Right lobe of liver (tissue), 6 donors: ENCODE results near the gene BHLHE41. TPM values are rescaled to one million over a fixed set of nuclear protein-coding genes. Genes with fewer than 3 reads are reported as not detected.

Source experiments
- ATAC-seq, 4 donors: fragments of 200-7000 bp; cut with Tn5 transposase; one replicate each; pipeline ENCODE4 v1.9.1; 2020; ENCODE audit warnings: mild to moderate bottlenecking in 4 of 4, moderate library complexity in 4 of 4
- DNase-seq, 3 donors: peaks; one replicate each; pipeline ENCODE4 v3.0.0-alpha.2; 2020
- H3K27ac ChIP-seq, 3 donors: fragments of 200-600 bp; one replicate each; pipeline ENCODE4 v1.8.0; 2022
- H3K27me3 ChIP-seq, 2 donors: fragments of 200-600 bp; one replicate each; pipeline ENCODE4 v1.8.0; 2022
- H3K36me3 ChIP-seq, 4 donors: fragments of 200-600 bp; sonication (generic) in 1 of 4; one replicate each; pipeline versions ENCODE4 v1.5.1 to v1.8.0; 2017 to 2022; ENCODE audit warnings: control low read depth in 1 of 4
- H3K4me1 ChIP-seq, 4 donors: fragments of 200-600 bp; sonication (generic) in 1 of 4; one replicate each; pipeline versions ENCODE4 v1.5.1 to v1.8.0; 2017 to 2022; ENCODE audit warnings: control low read depth in 1 of 4
- H3K4me3 ChIP-seq, 3 donors: fragments of 200-600 bp; one replicate each; pipeline ENCODE4 v1.8.0; 2022
- H3K9me3 ChIP-seq, 4 donors: fragments of 200-600 bp; sonication (generic) in 1 of 4; one replicate each; pipeline versions ENCODE4 v1.5.1 to v1.8.0; 2017 to 2022; ENCODE audit warnings: control low read depth in 1 of 4
- POLR2A ChIP-seq: fragments of 450-650 bp; IDR thresholded peaks from one replicate; pipeline ENCODE4 v1.6.1; 2017; ENCODE audit warnings: antibody characterized with exemption, mild to moderate bottlenecking
- WGBS: methylation state at CpG from one replicate; pipeline ENCODE4 v1.1.6; 2018; ENCODE audit warnings: low coverage, low lambda C conversion rate; ENCODE audit not compliant: insufficient coverage; ENCODE audit errors: missing lambda C conversion rate; 5-methylcytosine and 5-hydroxymethylcytosine counted together
- intact Hi-C, 2 donors: fragments of 100-400 bp; cut with DNase I; formaldehyde crosslinking; loops; one replicate each; pipeline versions ENCODE4 v1.11.2 to v1.14.1; 2022
- total RNA-seq, 6 experiments: library from RNA; depleted of rRNA in 2 of 6; stranded (reverse); fragments of >200 nt in 2 of 6; fragmentation: NEBNext Ultra II Directional in 3 of 6; extraction: Animal tissue kit (Norgen Biotek cat#: 25700) in 3 of 6; gene quantifications; one replicate each; pipeline versions ENCODE4 v1.1.0 to v1.2.4, GENCODE V29; 2016 to 2023
- TF ChIP-seq, protein P1 (sequence below), 4 donors: fragments of 200-600 bp in 3 of 4; fragments of 450-650 bp in 1 of 4; IDR thresholded peaks; one replicate each; pipeline versions ENCODE4 v1.5.1 to v1.8.0; 2016 to 2022; ENCODE audit warnings: antibody characterized with exemption in 4 of 4, mild to moderate bottlenecking in 2 of 4
- donor health status: DM: no; HTN: yes; CAD: no.
- donor health status: DM: no; HTN: no; CAD: no.
- donor health status: DM: no; HTN: no; CAD: no.
- donor health status: DM: no; HTN: yes; CAD: no.
- donor health status: DM: no; HTN: yes; CAD: no.

The BHLHE41 gene
- total RNA-seq, 6 experiments from 2014 or later = 0.43 to 1.3 (median 0.84) TPM

DNA sequence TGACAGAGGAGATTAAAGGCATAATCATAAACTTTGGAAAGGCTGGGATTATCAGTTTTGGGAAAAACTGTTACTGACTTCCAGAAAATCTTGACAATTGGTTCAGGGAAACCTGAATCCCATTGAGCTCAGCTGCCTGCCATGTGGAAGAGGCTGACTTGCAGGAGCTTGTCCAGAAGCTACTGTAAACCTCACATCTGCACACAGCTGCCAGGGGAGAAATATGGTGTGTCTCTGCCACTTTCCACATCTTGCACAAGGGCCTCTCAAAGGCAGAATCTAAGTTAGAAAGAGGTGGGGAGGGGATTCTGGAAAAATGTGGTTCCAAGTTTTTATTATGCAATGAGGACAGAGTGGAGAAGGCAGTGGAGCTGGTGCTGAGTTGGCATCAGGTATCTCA is 8.7 kb upstream of the BHLHE41 start:
- no peak for ATAC-seq
- no peak overlapping the region for H3K27ac ChIP-seq
- no peak for DNase-seq
- H3K4me3 ChIP-seq = no peak overlapping the region
- no peaks in the 10 kb centered on the region for H3K36me3 ChIP-seq
- no peaks in the 10 kb centered on the region for H3K9me3 ChIP-seq
- intact Hi-C loops = no loop called here
- peaks cover 0 to under 1% of the 10 kb centered on the region in 2 donors for H3K27me3 ChIP-seq
- H3K4me1 ChIP-seq = no peaks in the 10 kb centered on the region
- no peak for TF ChIP-seq POLR2A

DNA sequence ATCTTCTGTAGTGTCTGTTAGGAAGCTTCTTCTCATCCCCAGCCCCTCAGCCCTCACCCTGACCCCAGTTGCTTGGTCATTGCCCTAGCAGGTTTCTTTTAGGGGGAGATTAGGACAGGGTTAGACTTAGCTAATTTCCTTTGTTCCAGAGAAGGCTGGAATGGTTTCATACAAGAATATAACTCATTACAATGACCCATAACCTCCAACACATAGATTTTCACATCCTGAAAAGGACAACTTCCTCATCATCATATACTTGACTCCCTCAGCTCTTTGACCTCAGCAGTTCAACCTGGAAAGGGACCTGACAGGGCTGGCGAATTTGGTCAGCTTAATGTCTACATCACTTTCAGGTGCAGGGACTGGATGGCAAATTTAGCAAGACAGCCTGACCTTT is 8.0 kb upstream of the BHLHE41 start:
- H3K27ac ChIP-seq = no peak overlapping the region
- intact Hi-C loops = no loop called here
- DNase-seq (no peak), ATAC-seq (no peak)
- no peak for TF ChIP-seq POLR2A
- TF ChIP-seq, protein P1, sequence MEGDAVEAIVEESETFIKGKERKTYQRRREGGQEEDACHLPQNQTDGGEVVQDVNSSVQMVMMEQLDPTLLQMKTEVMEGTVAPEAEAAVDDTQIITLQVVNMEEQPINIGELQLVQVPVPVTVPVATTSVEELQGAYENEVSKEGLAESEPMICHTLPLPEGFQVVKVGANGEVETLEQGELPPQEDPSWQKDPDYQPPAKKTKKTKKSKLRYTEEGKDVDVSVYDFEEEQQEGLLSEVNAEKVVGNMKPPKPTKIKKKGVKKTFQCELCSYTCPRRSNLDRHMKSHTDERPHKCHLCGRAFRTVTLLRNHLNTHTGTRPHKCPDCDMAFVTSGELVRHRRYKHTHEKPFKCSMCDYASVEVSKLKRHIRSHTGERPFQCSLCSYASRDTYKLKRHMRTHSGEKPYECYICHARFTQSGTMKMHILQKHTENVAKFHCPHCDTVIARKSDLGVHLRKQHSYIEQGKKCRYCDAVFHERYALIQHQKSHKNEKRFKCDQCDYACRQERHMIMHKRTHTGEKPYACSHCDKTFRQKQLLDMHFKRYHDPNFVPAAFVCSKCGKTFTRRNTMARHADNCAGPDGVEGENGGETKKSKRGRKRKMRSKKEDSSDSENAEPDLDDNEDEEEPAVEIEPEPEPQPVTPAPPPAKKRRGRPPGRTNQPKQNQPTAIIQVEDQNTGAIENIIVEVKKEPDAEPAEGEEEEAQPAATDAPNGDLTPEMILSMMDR (IDR thresholded peaks at IDR 0.05) = no peak
- H3K4me3 ChIP-seq = no peak overlapping the region
- H3K36me3 ChIP-seq = no peaks in the 10 kb centered on the region
- 54% methylated on average over 1 of the region's 1 CpG for WGBS
- no peaks in the 10 kb centered on the region for H3K9me3 ChIP-seq
- no peaks in the 10 kb centered on the region for H3K4me1 ChIP-seq
- H3K27me3 ChIP-seq = peaks cover 2 to 7% of the 10 kb centered on the region in 2 donors

DNA sequence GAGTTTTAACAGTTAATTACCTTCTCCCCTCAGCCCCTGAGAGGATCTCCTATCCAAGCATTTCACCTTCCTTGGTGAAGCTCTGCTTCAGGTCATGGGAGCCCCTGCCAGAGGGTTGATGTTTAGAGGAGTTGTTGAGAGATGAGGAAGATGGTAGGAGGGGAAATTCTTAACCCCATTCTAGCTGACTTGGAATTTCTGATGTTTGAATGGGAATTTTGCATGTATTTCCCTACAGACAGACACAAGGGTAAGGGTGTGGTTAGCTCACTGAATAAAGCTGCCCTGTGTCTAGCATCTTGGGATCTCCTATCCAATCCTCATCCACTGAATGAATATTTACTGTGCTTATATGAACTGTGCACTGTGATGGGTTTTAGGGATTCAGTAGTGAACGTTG is 7.1 kb upstream of the BHLHE41 start:
- H3K4me1 ChIP-seq = peaks cover 0 to 1% (median 0%) of the 10 kb centered on the region in 4 donors
- DNase-seq = no peak
- WGBS = 40% methylated on average over 1 of the region's 1 CpG
- H3K36me3 ChIP-seq = no peaks in the 10 kb centered on the region
- no peak overlapping the region for H3K4me3 ChIP-seq
- intact Hi-C loops = no loop called here
- no peak for ATAC-seq
- H3K9me3 ChIP-seq = no peaks in the 10 kb centered on the region
- no peak for TF ChIP-seq POLR2A
- TF ChIP-seq, protein P1 (IDR thresholded peaks at IDR 0.05) = no peak
- no peak overlapping the region for H3K27ac ChIP-seq
- H3K27me3 ChIP-seq = peaks cover 6 to 16% of the 10 kb centered on the region in 2 donors

DNA sequence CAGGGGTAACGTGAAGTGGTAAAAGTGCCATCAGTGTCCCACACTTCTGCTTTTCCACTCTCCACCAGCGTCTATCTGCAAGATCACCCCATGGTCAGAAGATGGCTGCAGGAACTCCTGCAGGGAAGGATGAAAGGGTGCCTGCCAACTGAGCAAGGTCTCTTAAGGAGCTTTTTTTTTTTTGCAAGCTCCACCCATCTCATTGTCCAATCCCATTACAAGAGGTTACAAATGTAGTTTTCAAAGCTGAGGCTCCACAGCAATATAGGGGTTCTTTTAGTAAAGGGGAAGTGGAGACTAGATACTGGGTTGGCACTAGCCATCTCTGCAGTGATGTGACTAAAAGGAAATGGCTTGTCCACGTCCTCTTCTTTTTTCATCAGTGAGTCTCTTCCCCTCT is 5.9 kb upstream of the BHLHE41 start:
- WGBS = 16% methylated on average over 3 of the region's 3 CpGs
- ATAC-seq (no peak), DNase-seq (no peak)
- H3K27me3 ChIP-seq = peaks cover 6 to 17% of the 10 kb centered on the region in 2 donors
- no peak overlapping the region for H3K27ac ChIP-seq
- intact Hi-C loops = no loop called here
- H3K9me3 ChIP-seq = no peaks in the 10 kb centered on the region
- H3K36me3 ChIP-seq = no peaks in the 10 kb centered on the region
- peaks cover 0 to 11% (median 3%) of the 10 kb centered on the region in 4 donors for H3K4me1 ChIP-seq
- H3K4me3 ChIP-seq = no peak overlapping the region
- no peak for TF ChIP-seq POLR2A
- TF ChIP-seq, protein P1 (IDR thresholded peaks at IDR 0.05) = no peak

DNA sequence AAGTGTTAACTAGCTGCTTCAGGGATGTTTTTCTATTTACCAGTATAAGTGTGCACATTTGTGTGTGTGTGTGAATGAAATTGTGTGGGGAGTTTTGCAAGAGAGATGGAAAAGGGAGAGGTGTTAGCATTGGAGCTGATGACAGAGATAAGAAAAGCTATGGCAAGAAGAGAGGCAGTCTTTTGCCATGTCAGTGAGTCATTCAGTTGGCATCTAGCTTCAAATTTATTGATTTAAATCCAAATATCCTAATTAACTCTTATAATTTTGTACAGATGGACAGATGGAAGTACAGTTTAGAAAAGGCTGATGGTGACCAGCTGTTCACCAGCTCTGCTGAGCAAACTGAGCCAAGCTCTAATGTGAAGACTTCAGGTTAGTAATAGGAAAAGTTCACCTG is 3.3 kb upstream of the BHLHE41 start:
- Histone ChIP-seq H3K4me1 (peaks cover 0 to 33% (median 3%) of the 10 kb centered on the region in 4 donors), H3K9me3 (no peaks in the 10 kb centered on the region), H3K4me3 (no peak overlapping the region), H3K27me3 (peaks cover 6 to 20% of the 10 kb centered on the region in 2 donors), H3K36me3 (no peaks in the 10 kb centered on the region), H3K27ac (no peak overlapping the region)
- no peak for ATAC-seq
- no peak for DNase-seq
- TF ChIP-seq, protein P1 (IDR thresholded peaks at IDR 0.05) = no peak
- no peak for TF ChIP-seq POLR2A
- intact Hi-C loops = no loop called here
